VCaP (cell line): ENCODE measurements around the gene PLA2G4A.

Experiments
- H3K27ac ChIP-seq: fragments of 450-650 bp; 2 replicates; pipeline ENCODE4 v1.5.1; 2017
- TF ChIP-seq, protein P1 (sequence below): fragments of 450-650 bp; conservative IDR thresholded peaks from 2 replicates; pipeline ENCODE4 v1.5.1; 2017; ENCODE audit warnings: mild to moderate bottlenecking, moderate library complexity

The PLA2G4A gene

DNA sequence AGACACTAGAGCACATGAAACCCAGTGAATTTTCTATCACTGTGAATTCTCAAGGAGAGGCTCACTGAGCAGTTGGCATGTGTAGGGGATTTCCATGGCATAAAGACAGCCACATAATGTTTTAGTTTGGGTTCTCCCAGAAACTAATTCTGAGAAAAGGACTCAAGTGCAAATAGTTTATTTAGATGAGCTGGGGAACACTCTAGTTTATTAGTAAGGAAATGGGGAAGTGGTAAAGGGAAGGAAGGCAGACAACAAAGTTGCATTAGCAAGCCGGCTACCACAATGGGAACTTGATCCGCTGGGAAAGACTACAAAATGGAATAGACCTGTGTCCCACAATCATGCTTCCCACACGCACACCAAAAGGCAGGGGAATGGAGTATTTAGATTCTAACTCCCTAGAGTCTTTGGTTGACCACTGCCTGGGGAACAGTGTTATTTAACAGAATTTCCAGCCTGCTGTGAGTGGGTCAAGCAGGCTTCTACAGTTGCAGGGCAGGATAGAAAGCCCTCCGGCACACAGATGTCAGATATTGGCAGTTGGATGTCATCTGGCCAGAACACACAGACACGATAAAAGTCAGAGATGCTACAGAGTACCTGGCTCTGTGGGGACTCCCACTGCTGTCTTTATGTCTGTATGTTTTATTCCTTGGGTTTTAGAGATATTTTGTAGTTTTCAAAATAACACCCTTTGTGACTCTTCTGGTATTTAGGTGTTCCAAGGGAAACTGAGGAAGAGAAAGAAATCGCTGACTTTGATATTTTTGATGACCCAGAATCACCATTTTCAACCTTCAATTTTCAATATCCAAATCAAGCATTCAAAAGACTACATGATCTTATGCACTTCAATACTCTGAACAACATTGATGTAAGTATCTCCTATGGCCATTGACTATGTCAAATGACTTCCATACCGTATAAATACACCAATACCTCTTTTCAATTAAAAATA, 150.1 kb downstream of the PLA2G4A start:
- no peak overlapping the region for H3K27ac ChIP-seq
- TF ChIP-seq, protein P1, sequence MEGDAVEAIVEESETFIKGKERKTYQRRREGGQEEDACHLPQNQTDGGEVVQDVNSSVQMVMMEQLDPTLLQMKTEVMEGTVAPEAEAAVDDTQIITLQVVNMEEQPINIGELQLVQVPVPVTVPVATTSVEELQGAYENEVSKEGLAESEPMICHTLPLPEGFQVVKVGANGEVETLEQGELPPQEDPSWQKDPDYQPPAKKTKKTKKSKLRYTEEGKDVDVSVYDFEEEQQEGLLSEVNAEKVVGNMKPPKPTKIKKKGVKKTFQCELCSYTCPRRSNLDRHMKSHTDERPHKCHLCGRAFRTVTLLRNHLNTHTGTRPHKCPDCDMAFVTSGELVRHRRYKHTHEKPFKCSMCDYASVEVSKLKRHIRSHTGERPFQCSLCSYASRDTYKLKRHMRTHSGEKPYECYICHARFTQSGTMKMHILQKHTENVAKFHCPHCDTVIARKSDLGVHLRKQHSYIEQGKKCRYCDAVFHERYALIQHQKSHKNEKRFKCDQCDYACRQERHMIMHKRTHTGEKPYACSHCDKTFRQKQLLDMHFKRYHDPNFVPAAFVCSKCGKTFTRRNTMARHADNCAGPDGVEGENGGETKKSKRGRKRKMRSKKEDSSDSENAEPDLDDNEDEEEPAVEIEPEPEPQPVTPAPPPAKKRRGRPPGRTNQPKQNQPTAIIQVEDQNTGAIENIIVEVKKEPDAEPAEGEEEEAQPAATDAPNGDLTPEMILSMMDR: no peak

DNA sequence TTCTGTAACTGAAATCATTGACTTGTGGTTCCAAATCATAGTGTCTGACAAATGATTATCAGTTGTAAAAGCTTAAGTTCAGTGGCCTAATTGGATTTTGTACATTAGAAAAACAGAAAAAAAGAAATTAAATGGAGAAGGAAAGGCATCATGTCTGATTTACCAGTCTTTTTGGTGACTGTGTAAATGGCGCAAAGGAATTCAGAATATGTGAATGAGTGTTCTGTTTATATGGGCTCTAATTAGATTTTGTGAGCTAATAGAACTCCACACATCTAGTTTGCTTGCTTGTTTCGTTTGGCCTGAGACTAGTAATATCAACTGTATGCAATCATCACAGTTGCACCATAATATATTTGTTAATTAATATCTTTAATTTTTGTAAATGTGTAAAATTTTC, 151.7 kb downstream of the PLA2G4A start:
- TF ChIP-seq, protein P1: no peak
- no peak overlapping the region for H3K27ac ChIP-seq

DNA sequence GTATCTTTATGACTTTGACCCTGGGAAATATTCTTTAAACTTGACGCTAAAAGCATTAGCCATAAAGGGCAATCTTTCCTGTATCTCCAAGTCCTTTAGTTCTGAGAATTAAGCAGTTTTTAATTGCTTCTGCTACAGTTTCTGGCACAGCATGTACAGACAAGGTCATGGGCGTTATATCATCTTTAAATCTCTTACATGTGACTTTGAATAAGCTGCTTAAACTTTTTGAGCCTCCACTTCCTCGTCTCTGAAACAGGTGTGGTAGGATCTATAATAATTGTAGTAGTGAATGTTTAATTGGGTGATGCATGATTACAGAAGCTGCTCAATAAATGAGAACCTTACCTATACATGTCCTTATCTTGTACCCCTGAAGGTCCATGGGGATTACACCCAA, 153.4 kb downstream of the PLA2G4A start:
- H3K27ac ChIP-seq: no peak overlapping the region
- TF ChIP-seq, protein P1: no peak

DNA sequence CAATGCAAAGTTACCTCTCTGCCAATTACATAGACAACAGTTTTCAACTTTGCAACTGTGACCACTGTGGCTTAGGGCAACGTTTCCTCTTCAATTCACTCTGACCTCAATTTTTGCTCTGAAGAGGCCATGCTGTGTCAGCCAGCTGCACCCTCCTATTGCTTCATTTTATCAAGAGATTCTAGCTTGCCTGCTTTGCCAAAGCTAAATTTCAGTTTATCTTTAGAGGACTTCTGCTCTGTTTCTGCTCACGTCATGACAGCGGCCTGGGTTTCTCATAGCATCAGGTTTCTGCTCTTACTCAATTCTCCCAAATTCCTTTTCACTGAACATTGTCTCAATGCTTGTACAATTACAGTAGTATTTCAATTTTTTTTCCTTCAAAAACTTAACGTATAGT, 154.6 kb downstream of the PLA2G4A start:
- no peak overlapping the region for H3K27ac ChIP-seq
- TF ChIP-seq, protein P1: no peak

DNA sequence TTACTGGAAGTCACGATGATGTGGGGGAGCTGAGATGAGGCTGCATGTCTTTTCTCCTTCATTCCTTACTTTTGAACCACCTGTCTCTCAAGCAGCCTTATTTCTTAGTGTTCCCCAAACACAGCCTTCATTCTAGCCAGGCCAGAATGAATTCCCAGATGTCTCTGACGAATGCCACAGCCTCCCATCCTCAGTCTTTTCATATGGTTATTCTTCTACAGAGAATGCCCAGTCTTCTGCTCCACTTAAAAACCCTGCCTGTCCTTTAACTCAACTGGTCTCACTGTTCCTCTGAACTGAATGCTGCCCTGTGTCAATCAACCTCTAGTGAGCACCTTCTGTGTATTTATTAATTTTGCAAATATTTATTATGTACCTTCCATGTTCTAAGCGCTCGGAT, 156.2 kb downstream of the PLA2G4A start:
- no peak overlapping the region for H3K27ac ChIP-seq

DNA sequence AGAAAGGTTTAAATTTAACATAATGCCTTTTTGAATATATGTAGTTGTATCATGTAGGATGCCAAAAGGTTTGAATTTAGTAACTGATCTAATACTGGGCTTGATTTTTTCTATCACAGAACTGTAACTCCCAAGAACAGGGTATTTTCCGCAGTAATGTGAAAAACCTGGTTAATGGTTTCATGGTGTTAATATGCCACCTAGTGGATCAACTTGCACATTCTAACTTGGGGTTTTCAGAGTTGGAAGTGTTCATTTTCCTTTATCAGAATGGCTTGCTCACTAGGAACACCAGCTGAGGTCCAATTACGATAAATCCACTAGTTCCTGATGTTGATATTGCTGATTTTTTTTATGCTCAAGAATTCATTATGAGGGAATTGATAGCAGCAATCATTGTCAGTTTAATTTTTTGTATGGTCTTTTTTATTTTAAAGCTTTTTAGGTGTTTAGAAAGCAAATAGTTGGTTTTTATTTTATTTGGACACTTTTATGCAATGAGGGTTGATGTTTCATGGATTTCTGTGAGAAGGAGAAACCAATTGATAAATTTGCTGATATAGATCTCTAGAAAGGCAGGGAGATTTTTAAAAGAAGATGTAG, 157.2 kb downstream of the PLA2G4A start:
- TF ChIP-seq, protein P1: peak; percentile 76
- no peak overlapping the region for H3K27ac ChIP-seq

More for the DNA sequence above, 156.2 kb downstream of the PLA2G4A start:
- TF ChIP-seq, protein P1: no peak

DNA sequence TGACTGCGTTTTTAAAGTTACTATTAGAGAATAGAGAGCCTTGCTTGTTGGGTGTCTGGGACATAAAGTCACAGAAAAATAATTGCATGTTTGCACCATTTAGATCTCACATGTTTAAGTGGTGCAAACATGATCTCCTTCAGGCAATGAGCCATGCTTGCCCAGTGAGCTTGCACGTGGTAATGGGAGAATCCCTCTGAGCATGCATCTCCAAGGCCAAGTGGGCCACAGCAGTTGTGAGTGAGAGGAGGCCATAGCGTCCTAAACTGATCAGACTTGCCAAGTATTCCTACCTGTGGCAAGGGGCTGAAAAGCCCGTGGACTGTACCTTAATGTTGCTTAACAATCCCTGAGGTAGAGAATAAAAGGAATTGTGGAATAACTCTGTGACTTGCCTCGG, 158.3 kb downstream of the PLA2G4A start:
- no peak overlapping the region for H3K27ac ChIP-seq
- TF ChIP-seq, protein P1: no peak
